NCI-H774 (cell line): ENCODE results near the gene CCDC174.
"Not testable (repeated sequence)": the region's sequence is repeated elsewhere in the genome, so short reads cannot be mapped to it uniquely, and the experiment has no call there.

Source experiments
- DNase-seq: peaks from one replicate; lab custom pipeline; 2025; lab: John Stamatoyannopoulos, UW

CCDC174 gene

DNA sequence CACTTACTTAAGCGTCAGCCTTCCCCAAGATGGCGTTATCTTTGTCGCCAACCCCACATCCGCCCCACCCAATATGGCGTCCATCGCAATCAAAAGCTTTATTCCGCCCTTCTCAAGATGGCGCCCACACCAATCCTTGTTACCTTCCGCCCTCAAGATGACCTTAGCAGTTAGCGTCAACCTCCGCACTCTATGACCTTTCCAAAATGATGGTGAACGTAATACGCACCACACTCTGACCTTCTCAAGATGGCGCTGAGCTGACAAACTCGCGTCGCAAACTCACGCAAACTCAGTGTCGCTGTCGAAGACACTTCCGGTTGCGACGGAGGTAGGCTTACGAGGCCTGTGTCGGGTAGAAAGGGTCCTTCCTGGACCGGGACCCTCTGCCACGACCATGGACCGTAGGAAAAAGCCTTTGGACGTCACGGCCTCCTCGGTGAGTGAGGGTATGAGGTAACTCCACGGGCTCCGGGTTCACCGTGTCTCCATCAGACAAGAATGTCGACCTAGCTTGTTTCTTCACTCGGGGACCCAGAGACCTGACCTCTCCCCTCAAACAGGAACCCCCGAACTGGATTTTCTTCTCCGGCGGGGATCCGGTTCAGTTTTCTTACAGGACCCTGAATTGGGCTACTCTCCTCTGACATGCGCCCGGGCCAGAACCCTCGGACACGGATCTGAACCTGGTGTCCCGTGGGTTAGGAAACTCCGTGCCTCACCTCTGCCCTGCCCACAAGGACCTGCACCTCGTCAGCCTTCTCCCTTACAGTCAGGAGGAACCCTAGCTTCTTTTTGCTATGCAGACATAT is at the start of gene CCDC174:
CCDC174 (plus strand) TSS at position 323 of the 812 bp plus-strand sequence; CDS start at position 398, 75 bp downstream.
- peak; percentile 97 for DNase-seq

- DNase-seq, result no peak
These were observed 49.4 kb upstream of the CCDC174 start for GRCh38 chr3:14602006-14602803.

DNA sequence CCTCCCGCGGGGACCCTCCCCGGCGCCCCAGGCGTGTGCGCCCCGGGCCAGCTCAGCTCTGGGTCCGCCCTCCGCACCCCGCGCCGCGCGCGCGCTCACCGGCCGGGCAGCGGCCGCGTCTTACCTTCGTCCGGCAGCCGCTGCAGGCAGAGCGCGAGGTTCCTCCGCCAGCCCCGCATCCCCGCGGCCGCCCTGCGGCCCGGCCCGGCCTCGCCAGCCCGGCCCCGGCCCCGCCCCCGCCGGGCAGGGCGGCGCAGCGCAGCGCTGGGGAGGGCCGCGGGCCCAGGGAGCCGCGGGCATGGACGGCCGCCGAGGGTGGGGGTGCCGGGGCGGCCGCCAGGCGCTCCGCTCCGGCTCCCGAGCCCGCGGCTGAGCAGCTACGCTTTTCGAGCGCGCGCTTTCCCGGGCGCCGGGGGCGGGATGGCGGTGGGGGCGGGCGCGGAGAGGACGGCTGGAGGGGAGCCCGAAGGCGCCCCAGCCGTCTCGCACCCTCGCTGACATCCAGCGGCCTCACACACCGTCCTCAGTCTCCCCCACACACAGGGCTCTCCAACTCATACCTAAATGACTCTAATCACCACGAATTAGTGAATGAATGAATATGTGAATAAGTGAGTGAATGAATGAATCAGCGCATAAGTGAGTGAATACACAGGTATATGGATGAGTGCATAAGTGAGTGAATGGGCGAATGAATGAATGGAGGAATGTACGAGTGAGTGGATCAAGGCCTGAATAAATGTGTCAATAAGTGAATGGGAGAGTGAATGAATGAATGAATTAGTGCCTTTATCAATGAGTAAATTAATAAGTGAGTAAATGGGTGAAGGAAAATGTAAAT is 48.5 kb upstream of the CCDC174 start:
- no peak for DNase-seq

- DNase-seq, result no peak
These were observed 46.5 kb upstream of the CCDC174 start for GRCh38 chr3:14605067-14605466.

DNA sequence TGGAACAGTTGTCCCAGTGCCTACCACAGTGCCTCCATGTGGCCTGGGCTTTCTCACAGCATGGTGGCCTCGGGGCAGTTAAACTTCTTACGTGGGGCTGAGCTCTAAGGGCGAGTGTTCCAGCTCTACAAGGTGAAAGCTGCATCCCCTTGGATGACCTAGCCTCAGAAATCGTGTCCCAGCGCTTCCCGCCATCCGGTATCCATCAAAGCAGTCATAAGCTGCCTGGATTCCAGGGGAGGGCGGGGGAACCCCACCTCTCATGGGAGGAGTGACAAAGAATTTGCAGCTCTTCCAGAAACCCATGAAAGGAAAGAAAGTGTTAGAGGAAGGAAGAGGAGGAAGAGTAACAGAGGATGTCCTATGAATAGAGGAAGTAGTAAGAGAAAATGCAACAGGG is 45.8 kb upstream of the CCDC174 start:
- DNase-seq, result no peak

- DNase-seq, result no peak
These were observed 44.8 kb upstream of the CCDC174 start for GRCh38 chr3:14606669-14607339.

DNA sequence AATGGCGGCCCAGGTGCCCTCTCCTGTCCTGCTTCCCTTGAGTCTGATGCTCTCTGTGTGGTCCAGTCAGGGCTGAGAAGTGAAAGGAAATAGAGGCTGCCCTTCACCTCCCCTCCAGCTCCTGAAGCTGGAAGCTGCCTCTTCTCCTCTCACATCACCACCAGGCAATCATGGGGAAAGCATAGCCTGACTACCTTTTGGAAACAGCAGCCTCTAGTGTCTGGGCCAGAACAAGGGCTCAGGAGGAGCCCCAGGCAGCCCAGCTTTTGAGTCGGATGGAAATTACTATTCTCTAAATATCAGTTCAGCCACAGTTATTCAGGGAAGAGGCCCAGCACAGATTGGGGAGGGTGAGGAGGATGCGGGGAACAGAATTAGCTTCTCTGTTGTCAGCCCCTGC is 43.3 kb upstream of the CCDC174 start:
- no peak for DNase-seq

- not testable (repeated sequence) for DNase-seq
These were observed 42.5 kb upstream of the CCDC174 start for GRCh38 chr3:14609058-14609457.

DNA sequence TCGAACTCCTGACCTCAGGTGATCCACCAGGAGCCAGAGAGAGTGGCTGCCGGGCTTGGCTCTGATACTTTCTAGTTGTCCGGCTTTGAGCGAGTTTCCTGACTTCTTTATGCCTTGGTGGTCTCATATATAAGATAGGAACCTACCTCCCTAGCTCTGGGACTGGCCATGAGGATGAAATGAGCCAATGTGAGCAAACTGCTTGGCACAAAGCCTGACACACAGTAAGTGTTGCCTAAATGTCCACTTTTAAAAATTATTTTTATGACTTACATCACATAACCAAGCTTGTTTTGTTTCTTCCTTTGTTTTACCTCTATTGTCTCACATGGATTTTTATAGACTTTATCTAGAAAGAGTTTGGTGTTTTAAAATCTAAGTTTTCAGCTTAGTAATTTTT is 42.1 kb upstream of the CCDC174 start:
- no peak for DNase-seq

GRCh38 chr3:14609941-14610340 is 41.6 kb upstream of the CCDC174 start:
- DNase-seq, result no peak

- DNase-seq, result no peak
These were observed 37.4 kb upstream of the CCDC174 start for GRCh38 chr3:14614189-14614588.

- DNase-seq, result no peak
These were observed 36.7 kb upstream of the CCDC174 start for GRCh38 chr3:14614862-14615261.

- no peak for DNase-seq
These were observed 34.7 kb upstream of the CCDC174 start for GRCh38 chr3:14616606-14617507.

- no peak for DNase-seq
These were observed 34.0 kb upstream of the CCDC174 start for GRCh38 chr3:14617508-14618023.

GRCh38 chr3:14619605-14620004 is 32.0 kb upstream of the CCDC174 start:
- no peak for DNase-seq

- DNase-seq, result no peak
These were observed 31.1 kb upstream of the CCDC174 start for GRCh38 chr3:14620512-14620911.

DNA sequence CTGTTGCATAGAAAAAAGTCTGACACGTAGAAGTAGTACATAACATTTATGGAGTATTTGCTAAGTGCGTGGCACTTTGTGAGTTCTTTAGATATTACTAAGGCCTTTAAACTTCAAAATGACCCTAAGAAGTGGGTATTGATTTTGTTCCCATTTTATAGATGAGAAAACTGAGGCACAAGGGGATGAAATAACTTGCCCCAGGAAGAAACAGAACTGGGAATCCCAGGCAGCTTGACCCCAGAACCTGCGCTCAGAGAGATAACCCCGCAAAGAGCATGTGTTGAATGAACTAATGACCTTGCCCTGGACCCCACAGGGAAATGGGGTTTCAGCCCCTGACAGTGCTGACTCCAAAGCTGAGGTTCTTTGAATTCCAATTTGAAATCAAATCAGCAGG is 30.5 kb upstream of the CCDC174 start:
- DNase-seq, result no peak

- DNase-seq, result no peak
These were observed 29.2 kb upstream of the CCDC174 start for GRCh38 chr3:14622368-14622767.

- no peak for DNase-seq
These were observed 28.0 kb upstream of the CCDC174 start for GRCh38 chr3:14623569-14624051.

DNA sequence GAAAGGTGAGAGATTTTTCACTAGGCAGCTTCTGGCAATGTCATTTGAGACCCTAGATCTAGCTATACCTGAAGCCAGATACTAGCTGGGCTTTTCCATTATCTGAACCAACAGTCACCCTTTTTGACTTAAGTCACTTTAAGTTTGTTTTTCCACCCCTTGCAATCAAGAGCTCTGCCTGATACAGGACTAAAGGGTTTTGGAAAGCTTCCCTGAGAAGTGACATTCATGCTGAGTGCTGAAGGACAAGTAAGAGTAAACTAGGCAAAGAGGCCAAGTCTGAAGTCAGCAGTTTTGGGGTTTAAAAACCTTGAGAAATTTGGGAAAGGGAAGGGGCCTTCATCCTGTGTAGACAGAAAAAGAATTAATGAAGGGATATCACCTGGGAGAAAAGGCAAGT is 27.1 kb upstream of the CCDC174 start:
- no peak for DNase-seq
